Aorta (tissue), 5 donors: ENCODE data around the gene VAT1L. TPM values are rescaled to one million over a fixed set of nuclear protein-coding genes. Genes with fewer than 3 reads are reported as not detected.

ENCODE experiments used
- ATAC-seq: fragments of 200-7000 bp; cut with Tn5 transposase; one replicate; pipeline ENCODE4 v1.9.1; 2022; ENCODE audit warnings: moderate library complexity; ENCODE audit not compliant: low FRiP score
- DNase-seq, 2 donors: peaks; one replicate each; pipeline ENCODE4 v3.0.0-alpha.2; 2020
- H3K27ac ChIP-seq, 2 donors: one replicate each; pipeline ENCODE4 v1.5.1; 2013; ENCODE audit warnings: low read length in 2 of 2, mild to moderate bottlenecking in 2 of 2, moderate library complexity in 2 of 2, control low read depth in 1 of 2, inconsistent platforms in 1 of 2, low read depth in 1 of 2
- H3K27me3 ChIP-seq, 2 donors: one replicate each; pipeline ENCODE4 v1.6.1; 2013; ENCODE audit warnings: control low read depth in 1 of 2, low read length in 1 of 2, mild to moderate bottlenecking in 1 of 2, moderate library complexity in 1 of 2; ENCODE audit not compliant: insufficient read depth in 2 of 2, control insufficient read depth in 1 of 2
- H3K36me3 ChIP-seq, 2 donors: one replicate each; pipeline ENCODE4 v1.6.1; 2013; ENCODE audit warnings: control low read depth in 1 of 2, low read length in 1 of 2, mild to moderate bottlenecking in 1 of 2; ENCODE audit not compliant: insufficient read depth in 2 of 2, control insufficient read depth in 1 of 2
- H3K4me1 ChIP-seq, 2 donors: one replicate each; pipeline ENCODE4 v1.6.1; 2013; ENCODE audit warnings: low read length in 2 of 2, control low read depth in 1 of 2, mild to moderate bottlenecking in 1 of 2, moderate library complexity in 1 of 2; ENCODE audit not compliant: insufficient read depth in 2 of 2, control insufficient read depth in 1 of 2
- H3K4me3 ChIP-seq, 2 donors: one replicate each; pipeline ENCODE4 v1.5.1; 2013; ENCODE audit warnings: low read length in 2 of 2, control low read depth in 1 of 2, mild to moderate bottlenecking in 1 of 2
- H3K9me3 ChIP-seq: one replicate; pipeline ENCODE4 v1.6.1; 2013; ENCODE audit warnings: mild to moderate bottlenecking, low read length; ENCODE audit not compliant: control insufficient read depth
- WGBS, 2 donors: extraction: QIAGEN DNeasy Blood & Tissue Kit; methylation state at CpG; one replicate each; pipeline ENCODE4 v1.1.7; 2013; 5-methylcytosine and 5-hydroxymethylcytosine counted together
- intact Hi-C, 2 donors: fragments of 100-400 bp; cut with DNase I; formaldehyde crosslinking; loops; one replicate each; pipeline versions ENCODE4 v1.14.2 to v1.15.0; 2022
- polyA plus RNA-seq, 2 donors: library from polyadenylated mRNA; stranded (reverse); fragments of 200-250 nt; gene quantifications; one replicate each; pipeline ENCODE4 v1.2.3, GENCODE V29; 2013
- total RNA-seq, 2 donors: library from RNA; stranded (reverse); fragmentation: NEBNext Ultra II Directional; extraction: Animal tissue kit (Norgen Biotek cat#: 25700); gene quantifications; one replicate each; pipeline ENCODE4 v1.2.1, GENCODE V29; 2021
- donor health status: healthy with polysubstance abuse.
- donor health status: Bipolar disorder and iron deficiency.
- donor health status: DM: no; HTN: no; CAD: no.
- donor health status: DM: no; HTN: no; CAD: no.
- donor health status: DM: yes; HTN: yes; CAD: no.

Gene VAT1L
- total and polyA plus RNA-seq, 4 donors = 9.3 to 28.4 (median 17.6) TPM

DNA sequence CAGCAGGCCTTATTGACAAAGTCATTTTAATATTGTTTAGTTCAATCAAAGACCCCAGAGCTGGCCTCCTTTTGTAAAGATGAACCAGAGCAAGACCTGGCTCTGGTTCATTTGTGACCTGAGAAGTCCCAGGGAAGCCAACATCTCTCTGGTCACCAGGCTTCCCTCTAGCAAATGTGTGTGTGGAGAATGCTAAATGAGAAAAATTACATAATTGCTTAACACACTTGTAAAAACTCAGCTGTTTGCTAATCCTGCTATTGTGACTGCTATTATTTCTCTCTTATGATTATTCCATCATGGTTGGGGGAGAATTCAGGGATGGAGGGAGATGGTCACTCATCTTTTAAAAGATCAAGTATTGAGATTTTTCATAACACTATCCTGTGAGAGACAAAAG is 139.7 kb downstream of the VAT1L start:
- Histone ChIP-seq H3K27ac (no peak overlapping the region), H3K4me3 (no peak overlapping the region), H3K36me3 (no peaks in the 10 kb centered on the region), H3K27me3 (no peaks in the 10 kb centered on the region), H3K9me3 (no peaks in the 10 kb centered on the region), H3K4me1 (no peaks in the 10 kb centered on the region)
- intact Hi-C loops = no loop called here
- no peak for ATAC-seq
- no peak for DNase-seq

- ATAC-seq (no peak), DNase-seq (no peak)
- no peaks in the 10 kb centered on the region for H3K36me3 ChIP-seq
- H3K9me3 ChIP-seq = no peaks in the 10 kb centered on the region
- H3K27me3 ChIP-seq = no peaks in the 10 kb centered on the region
- intact Hi-C loops = no loop called here
- H3K27ac ChIP-seq = no peak overlapping the region
- 96% methylated on average over 8 of the region's 8 CpGs for WGBS, 2 donors
- no peaks in the 10 kb centered on the region for H3K4me1 ChIP-seq
- no peak overlapping the region for H3K4me3 ChIP-seq
Measured at GRCh38 chr16:77929004-77929403, 140.6 kb downstream of the VAT1L start.

GRCh38 chr16:77931058-77931457 is 142.7 kb downstream of the VAT1L start:
- DNase-seq (no peak), ATAC-seq (no peak)
- Histone ChIP-seq H3K9me3 (no peaks in the 10 kb centered on the region), H3K27ac (no peak overlapping the region), H3K27me3 (no peaks in the 10 kb centered on the region), H3K4me3 (no peak overlapping the region), H3K36me3 (no peaks in the 10 kb centered on the region), H3K4me1 (no peaks in the 10 kb centered on the region)
- intact Hi-C loops = no loop called here
- 13 to 16% methylated on average over 4 of the region's 4 CpGs for WGBS, 2 donors

DNA sequence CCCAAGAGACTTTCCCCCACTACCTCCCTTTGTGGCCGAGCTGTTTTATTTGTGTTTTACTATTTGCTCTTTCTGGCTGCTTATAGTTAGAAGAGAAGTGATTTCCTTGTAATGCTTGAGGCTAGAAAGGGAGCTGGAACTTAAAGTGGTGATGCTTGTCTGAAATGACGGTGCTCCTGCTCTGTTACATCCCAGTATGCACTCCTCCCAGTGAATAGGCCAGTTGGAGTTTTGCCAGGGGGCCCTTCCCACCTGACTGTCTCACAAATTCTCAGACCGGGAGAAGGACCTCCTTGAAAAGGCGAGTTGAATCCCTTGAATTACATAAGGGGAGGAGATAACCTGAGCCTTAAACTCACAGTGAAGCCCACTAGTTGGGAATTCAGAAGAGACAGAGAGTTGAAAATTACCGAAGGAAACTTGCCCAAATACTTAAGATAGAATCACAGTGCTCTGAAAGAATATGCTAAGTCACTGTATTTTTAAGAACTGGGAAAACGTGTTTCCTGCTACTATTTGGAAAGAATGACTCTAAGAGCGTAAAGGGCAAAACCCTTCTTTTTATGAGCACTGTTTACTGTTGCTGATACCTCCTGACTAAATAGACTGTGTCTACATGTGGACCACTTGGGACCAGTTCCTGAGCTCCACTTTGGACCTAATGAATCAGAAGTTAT is 149.2 kb downstream of the VAT1L start:
- DNase-seq (peak; percentile 50 to 77), ATAC-seq (peak; percentile 66)
- Histone ChIP-seq H3K27ac (peak overlapping the region in 1 of 2 donors; percentile 81), H3K4me3 (no peak overlapping the region), H3K36me3 (no peaks in the 10 kb centered on the region), H3K4me1 (peaks cover 0 to 7% of the 10 kb centered on the region in 2 donors), H3K9me3 (no peaks in the 10 kb centered on the region), H3K27me3 (no peaks in the 10 kb centered on the region)
- intact Hi-C loops = loop anchor here in 1 of 2 donors (5.0 kb wide), 1 partner anchor 50 kb away; no protein-coding TSS in a partner anchor
- 9 to 13% methylated on average over 7 of the region's 7 CpGs for WGBS, 2 donors

- Histone ChIP-seq H3K36me3 (no peaks in the 10 kb centered on the region), H3K4me1 (peaks cover 0 to 7% of the 10 kb centered on the region in 2 donors), H3K27me3 (no peaks in the 10 kb centered on the region), H3K4me3 (no peak overlapping the region), H3K27ac (peak overlapping the region; percentile 8 to 30), H3K9me3 (no peaks in the 10 kb centered on the region)
- WGBS, 2 donors = 71 to 80% methylated on average over 5 of the region's 5 CpGs
- no peak for ATAC-seq
- intact Hi-C loops = loop anchor here in 1 of 2 donors (5.0 kb wide), 1 partner anchor 52 kb away; no protein-coding TSS in a partner anchor
- DNase-seq = no peak
Measured at GRCh38 chr16:77938913-77939312, 150.5 kb downstream of the VAT1L start.

DNA sequence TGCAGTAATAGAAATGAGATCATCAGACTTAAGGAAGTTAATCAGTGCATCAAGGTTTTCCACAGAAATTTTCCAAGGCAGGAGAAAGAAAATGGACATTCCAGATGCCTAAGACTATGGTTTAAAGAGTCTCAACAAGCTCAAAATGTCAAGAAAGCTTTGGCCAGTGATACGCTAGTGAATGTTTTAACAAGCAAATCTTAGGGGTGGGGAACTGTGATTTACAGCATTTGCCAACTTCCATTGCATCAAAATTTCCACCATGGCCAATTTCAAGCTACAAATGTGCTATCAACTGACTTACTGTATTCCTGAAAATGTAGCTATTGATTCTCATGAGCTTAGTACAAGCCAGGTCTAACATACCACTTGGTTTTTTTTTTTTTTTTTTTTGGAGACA is 151.6 kb downstream of the VAT1L start:
- Histone ChIP-seq H3K27me3 (no peaks in the 10 kb centered on the region), H3K36me3 (no peaks in the 10 kb centered on the region), H3K27ac (no peak overlapping the region), H3K4me3 (no peak overlapping the region), H3K9me3 (no peaks in the 10 kb centered on the region), H3K4me1 (peaks cover 0 to 7% of the 10 kb centered on the region in 2 donors)
- no peak for DNase-seq
- WGBS, 2 donors = 2 to 8% methylated on average over 1 of the region's 1 CpG
- intact Hi-C loops = loop anchor here in 1 of 2 donors (5.0 kb wide), 1 partner anchor 53 kb away; no protein-coding TSS in a partner anchor
- ATAC-seq = no peak

DNA sequence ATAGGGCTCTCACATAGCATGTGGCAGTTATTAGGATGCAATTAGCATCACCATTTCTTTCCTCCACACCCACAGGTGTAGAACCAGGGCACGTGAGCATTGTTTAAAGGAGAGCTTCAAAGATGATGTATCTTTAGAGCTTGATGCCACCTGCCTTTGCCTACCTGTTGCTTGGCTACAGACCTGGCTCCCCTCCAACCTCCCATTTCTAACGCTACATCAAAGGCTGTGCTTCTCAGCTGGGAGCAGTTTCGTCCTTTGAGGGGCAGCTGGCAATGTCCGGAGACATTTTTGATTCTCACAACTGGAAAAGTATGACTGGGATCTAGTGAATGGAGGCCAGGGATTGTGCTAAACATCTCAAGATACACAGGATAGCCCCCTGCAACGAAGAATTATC is 155.4 kb downstream of the VAT1L start:
- Histone ChIP-seq H3K9me3 (no peaks in the 10 kb centered on the region), H3K27me3 (no peaks in the 10 kb centered on the region), H3K4me3 (no peak overlapping the region), H3K36me3 (no peaks in the 10 kb centered on the region), H3K4me1 (peaks cover 0 to 5% of the 10 kb centered on the region in 2 donors), H3K27ac (no peak overlapping the region)
- 85 to 86% methylated on average over 5 of the region's 5 CpGs for WGBS, 2 donors
- DNase-seq = no peak
- no peak for ATAC-seq
- intact Hi-C loops = no loop called here

DNA sequence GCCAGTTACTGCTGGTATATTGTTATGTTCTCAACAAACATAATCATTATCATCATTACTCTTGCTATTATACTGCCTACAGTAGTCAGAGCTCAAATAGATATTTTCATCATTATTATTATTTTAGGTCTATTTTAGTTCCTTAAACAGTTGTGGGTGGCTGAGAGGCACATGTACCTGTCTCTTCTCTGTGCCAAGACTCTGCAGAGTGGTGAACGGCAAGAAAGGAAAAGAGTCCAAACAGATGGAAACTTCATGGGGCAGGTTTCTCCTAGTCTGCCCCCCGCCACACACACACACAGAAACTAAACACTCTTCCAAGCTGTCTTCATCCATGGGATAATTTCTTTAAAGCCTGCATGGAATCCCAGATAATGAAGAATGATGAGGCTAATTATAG is 156.3 kb downstream of the VAT1L start:
- Histone ChIP-seq H3K27ac (no peak overlapping the region), H3K36me3 (no peaks in the 10 kb centered on the region), H3K4me1 (no peaks in the 10 kb centered on the region), H3K9me3 (no peaks in the 10 kb centered on the region), H3K27me3 (no peaks in the 10 kb centered on the region), H3K4me3 (no peak overlapping the region)
- intact Hi-C loops = no loop called here
- DNase-seq (no peak), ATAC-seq (no peak)
- 70 to 79% methylated on average over 2 of the region's 2 CpGs for WGBS, 2 donors

GRCh38 chr16:77945126-77945525 is 156.8 kb downstream of the VAT1L start:
- DNase-seq (no peak), ATAC-seq (no peak)
- Histone ChIP-seq H3K4me1 (no peaks in the 10 kb centered on the region), H3K9me3 (no peaks in the 10 kb centered on the region), H3K4me3 (no peak overlapping the region), H3K27me3 (no peaks in the 10 kb centered on the region), H3K36me3 (no peaks in the 10 kb centered on the region), H3K27ac (no peak overlapping the region)
- WGBS, 2 donors = 80% methylated on average over 4 of the region's 4 CpGs
- intact Hi-C loops = no loop called here
